ENCODE data around the gene ARL4C. TPM values are rescaled to one million over a fixed set of nuclear protein-coding genes. Genes with fewer than 3 reads are reported as not detected.

ARL4C gene
- total and polyA plus RNA-seq, 4 donors, result 6.8 to 12.5 (median 9.0) TPM

DNA sequence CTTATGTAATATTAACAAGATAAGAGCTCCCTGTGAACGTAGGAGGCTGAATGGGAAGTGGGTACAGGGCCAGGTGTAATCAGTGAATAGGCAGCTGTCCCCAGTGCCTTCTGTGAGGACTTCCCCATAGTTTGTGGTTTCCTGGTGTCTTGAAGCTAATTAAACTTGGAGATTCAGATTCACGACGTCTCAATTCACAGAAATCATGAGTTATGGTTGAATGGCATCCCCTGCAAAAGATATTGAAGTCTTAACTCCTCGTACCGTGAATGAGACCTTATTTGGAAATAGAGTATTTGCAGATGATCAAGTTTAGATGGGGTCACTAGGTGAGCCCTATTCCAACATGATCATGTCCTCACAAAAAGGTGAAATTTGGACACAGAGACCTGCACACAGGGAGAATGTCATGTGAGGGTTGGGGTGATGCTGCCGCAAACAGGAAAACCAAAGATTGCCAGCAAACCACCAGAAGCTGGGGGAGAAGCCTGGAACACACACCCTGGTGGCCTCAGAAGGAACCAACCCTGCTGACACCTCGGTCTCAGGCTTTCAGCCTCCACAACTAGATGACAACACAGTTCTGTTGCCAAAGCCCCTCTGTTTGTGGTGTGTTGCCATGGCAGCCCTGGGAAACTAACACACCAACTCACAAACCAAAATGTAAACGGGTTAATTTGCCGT is 13.2 kb downstream of the ARL4C start:
- Histone ChIP-seq H3K36me3 (ENCODE audit: control insufficient read depth in 1 of 2, insufficient read depth in 2 of 2, low read length in 1 of 2) (no peaks in the 10 kb centered on the region), H3K4me1 (ENCODE audit: control insufficient read depth in 1 of 2, insufficient read depth in 2 of 2, low read length in 2 of 2) (no peaks in the 10 kb centered on the region), H3K9me3 (ENCODE audit: control insufficient read depth, low read length) (peaks cover 4% of the 10 kb centered on the region), H3K27ac (ENCODE audit: low read depth in 1 of 2, low read length in 2 of 2) (no peak overlapping the region), H3K4me3 (ENCODE audit: low read length in 2 of 2) (no peak overlapping the region), H3K27me3 (ENCODE audit: control insufficient read depth in 1 of 2, insufficient read depth in 2 of 2, low read length in 1 of 2) (no peaks in the 10 kb centered on the region)
- DNase-seq (peak in 1 of 2 donors; percentile 65), ATAC-seq (ENCODE audit: low FRiP score) (peak; percentile 33)
- 75% methylated on average over 9 of the region's 9 CpGs for WGBS, 2 donors
- intact Hi-C loops (cut with DNase I), result no loop called here

DNA sequence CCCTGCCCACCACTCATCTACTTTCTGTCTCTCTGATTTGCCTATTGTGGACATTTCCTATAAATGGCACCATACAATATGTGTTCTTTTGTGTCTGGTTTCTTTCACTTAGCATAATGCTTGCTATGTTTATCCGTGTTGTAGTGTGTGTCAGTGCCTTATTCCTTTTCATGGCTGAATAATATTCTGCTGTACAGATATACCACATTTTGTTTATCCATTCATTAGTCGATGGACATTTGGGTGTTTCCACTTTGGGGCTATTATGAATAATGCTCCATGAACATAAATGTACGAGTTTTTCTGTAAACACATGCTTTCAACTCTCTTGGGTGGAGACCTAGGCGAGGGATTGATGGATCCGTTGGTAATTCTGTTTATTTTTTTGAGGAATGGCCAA is 15.6 kb downstream of the ARL4C start:
- Histone ChIP-seq H3K4me3 (ENCODE audit: low read length in 2 of 2) (no peak overlapping the region), H3K27me3 (ENCODE audit: control insufficient read depth in 1 of 2, insufficient read depth in 2 of 2, low read length in 1 of 2) (no peaks in the 10 kb centered on the region), H3K4me1 (ENCODE audit: control insufficient read depth in 1 of 2, insufficient read depth in 2 of 2, low read length in 2 of 2) (no peaks in the 10 kb centered on the region), H3K36me3 (ENCODE audit: control insufficient read depth in 1 of 2, insufficient read depth in 2 of 2, low read length in 1 of 2) (no peaks in the 10 kb centered on the region), H3K27ac (ENCODE audit: low read depth in 1 of 2, low read length in 2 of 2) (no peak overlapping the region), H3K9me3 (ENCODE audit: control insufficient read depth, low read length) (no peaks in the 10 kb centered on the region)
- DNase-seq (no peak), ATAC-seq (ENCODE audit: low FRiP score) (no peak)
- 87 to 92% methylated on average over 5 of the region's 5 CpGs for WGBS, 2 donors
- intact Hi-C loops (cut with DNase I), result no loop called here

- Histone ChIP-seq H3K4me3 (ENCODE audit: low read length in 2 of 2) (no peak overlapping the region), H3K27me3 (ENCODE audit: control insufficient read depth in 1 of 2, insufficient read depth in 2 of 2, low read length in 1 of 2) (no peaks in the 10 kb centered on the region), H3K4me1 (ENCODE audit: control insufficient read depth in 1 of 2, insufficient read depth in 2 of 2, low read length in 2 of 2) (no peaks in the 10 kb centered on the region), H3K27ac (ENCODE audit: low read depth in 1 of 2, low read length in 2 of 2) (no peak overlapping the region), H3K9me3 (ENCODE audit: control insufficient read depth, low read length) (no peaks in the 10 kb centered on the region), H3K36me3 (ENCODE audit: control insufficient read depth in 1 of 2, insufficient read depth in 2 of 2, low read length in 1 of 2) (no peaks in the 10 kb centered on the region)
- DNase-seq, result no peak
- ATAC-seq (ENCODE audit: low FRiP score), result no peak
- 69 to 78% methylated on average over 3 of the region's 3 CpGs for WGBS, 2 donors
- intact Hi-C loops (cut with DNase I), result no loop called here
Observed at GRCh38 chr2:234480337-234480736, 16.5 kb downstream of the ARL4C start.

DNA sequence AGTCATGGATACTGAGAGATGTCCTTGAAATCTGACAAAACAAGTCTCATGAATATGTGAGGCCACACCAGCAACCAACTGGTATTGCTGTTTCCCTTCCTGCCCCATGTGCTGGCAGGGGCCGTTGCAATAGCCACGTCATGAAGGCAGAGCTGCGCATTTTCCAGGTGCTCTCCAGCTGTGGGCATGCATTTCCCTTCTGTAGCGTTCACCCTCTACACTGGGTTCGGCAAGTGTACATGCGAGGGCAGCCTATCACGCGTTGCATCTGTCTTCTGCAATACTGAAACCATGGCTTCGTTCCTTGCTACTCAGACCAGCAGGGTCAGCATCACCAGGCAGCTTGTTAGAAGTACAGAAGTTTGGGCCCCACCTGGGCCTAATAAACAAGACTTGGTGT is 17.4 kb downstream of the ARL4C start:
- intact Hi-C loops (cut with DNase I), result no loop called here
- H3K27ac ChIP-seq (ENCODE audit: low read depth in 1 of 2, low read length in 2 of 2), result no peak overlapping the region
- WGBS, 2 donors, result 88 to 93% methylated on average over 9 of the region's 9 CpGs
- no peak for DNase-seq
- H3K36me3 ChIP-seq (ENCODE audit: control insufficient read depth in 1 of 2, insufficient read depth in 2 of 2, low read length in 1 of 2), result no peaks in the 10 kb centered on the region
- no peak overlapping the region for H3K4me3 ChIP-seq (ENCODE audit: low read length in 2 of 2)
- H3K27me3 ChIP-seq (ENCODE audit: control insufficient read depth in 1 of 2, insufficient read depth in 2 of 2, low read length in 1 of 2), result no peaks in the 10 kb centered on the region
- H3K9me3 ChIP-seq (ENCODE audit: control insufficient read depth, low read length), result no peaks in the 10 kb centered on the region
- no peak for ATAC-seq (ENCODE audit: low FRiP score)
- H3K4me1 ChIP-seq (ENCODE audit: control insufficient read depth in 1 of 2, insufficient read depth in 2 of 2, low read length in 2 of 2), result no peaks in the 10 kb centered on the region

- intact Hi-C loops (cut with DNase I), result no loop called here
- no peak for ATAC-seq (ENCODE audit: low FRiP score)
- H3K36me3 ChIP-seq (ENCODE audit: control insufficient read depth in 1 of 2, insufficient read depth in 2 of 2, low read length in 1 of 2), result no peaks in the 10 kb centered on the region
- H3K9me3 ChIP-seq (ENCODE audit: control insufficient read depth, low read length), result peaks cover 2% of the 10 kb centered on the region
- H3K4me3 ChIP-seq (ENCODE audit: low read length in 2 of 2), result no peak overlapping the region
- no peak for DNase-seq
- no peaks in the 10 kb centered on the region for H3K27me3 ChIP-seq (ENCODE audit: control insufficient read depth in 1 of 2, insufficient read depth in 2 of 2, low read length in 1 of 2)
- no peak overlapping the region for H3K27ac ChIP-seq (ENCODE audit: low read depth in 1 of 2, low read length in 2 of 2)
- WGBS, 2 donors, result 75 to 77% methylated on average over 4 of the region's 4 CpGs
- H3K4me1 ChIP-seq (ENCODE audit: control insufficient read depth in 1 of 2, insufficient read depth in 2 of 2, low read length in 2 of 2), result no peaks in the 10 kb centered on the region
Observed at GRCh38 chr2:234478121-234478858, 18.6 kb downstream of the ARL4C start.

- no peaks in the 10 kb centered on the region for H3K36me3 ChIP-seq (ENCODE audit: control insufficient read depth in 1 of 2, insufficient read depth in 2 of 2, low read length in 1 of 2)
- H3K27ac ChIP-seq (ENCODE audit: low read depth in 1 of 2, low read length in 2 of 2), result no peak overlapping the region
- WGBS, 2 donors, result 82 to 90% methylated on average over 7 of the region's 7 CpGs
- H3K4me3 ChIP-seq (ENCODE audit: low read length in 2 of 2), result no peak overlapping the region
- no peak for DNase-seq
- intact Hi-C loops (cut with DNase I), result no loop called here
- H3K9me3 ChIP-seq (ENCODE audit: control insufficient read depth, low read length), result peaks cover 2% of the 10 kb centered on the region
- H3K27me3 ChIP-seq (ENCODE audit: control insufficient read depth in 1 of 2, insufficient read depth in 2 of 2, low read length in 1 of 2), result no peaks in the 10 kb centered on the region
- no peak for ATAC-seq (ENCODE audit: low FRiP score)
- H3K4me1 ChIP-seq (ENCODE audit: control insufficient read depth in 1 of 2, insufficient read depth in 2 of 2, low read length in 2 of 2), result no peaks in the 10 kb centered on the region
Observed at GRCh38 chr2:234476766-234477165, 20.1 kb downstream of the ARL4C start.

- Histone ChIP-seq H3K4me1 (ENCODE audit: control insufficient read depth in 1 of 2, insufficient read depth in 2 of 2, low read length in 2 of 2) (no peaks in the 10 kb centered on the region), H3K27me3 (ENCODE audit: control insufficient read depth in 1 of 2, insufficient read depth in 2 of 2, low read length in 1 of 2) (no peaks in the 10 kb centered on the region), H3K4me3 (ENCODE audit: low read length in 2 of 2) (no peak overlapping the region), H3K36me3 (ENCODE audit: control insufficient read depth in 1 of 2, insufficient read depth in 2 of 2, low read length in 1 of 2) (no peaks in the 10 kb centered on the region), H3K27ac (ENCODE audit: low read depth in 1 of 2, low read length in 2 of 2) (no peak overlapping the region), H3K9me3 (ENCODE audit: control insufficient read depth, low read length) (peaks cover 2% of the 10 kb centered on the region)
- ATAC-seq (ENCODE audit: low FRiP score) (no peak), DNase-seq (no peak)
- 92 to 95% methylated on average over 3 of the region's 3 CpGs for WGBS, 2 donors
- intact Hi-C loops (cut with DNase I), result no loop called here
Observed at GRCh38 chr2:234474654-234475053, 22.2 kb downstream of the ARL4C start.

GRCh38 chr2:234472155-234472554 is 24.7 kb downstream of the ARL4C start:
- Histone ChIP-seq H3K4me3 (ENCODE audit: low read length in 2 of 2) (no peak overlapping the region), H3K27ac (ENCODE audit: low read depth in 1 of 2, low read length in 2 of 2) (no peak overlapping the region), H3K36me3 (ENCODE audit: control insufficient read depth in 1 of 2, insufficient read depth in 2 of 2, low read length in 1 of 2) (no peaks in the 10 kb centered on the region), H3K4me1 (ENCODE audit: control insufficient read depth in 1 of 2, insufficient read depth in 2 of 2, low read length in 2 of 2) (no peaks in the 10 kb centered on the region), H3K27me3 (ENCODE audit: control insufficient read depth in 1 of 2, insufficient read depth in 2 of 2, low read length in 1 of 2) (no peaks in the 10 kb centered on the region), H3K9me3 (ENCODE audit: control insufficient read depth, low read length) (peaks cover 2% of the 10 kb centered on the region)
- intact Hi-C loops (cut with DNase I), result no loop called here
- ATAC-seq (ENCODE audit: low FRiP score), result no peak
- DNase-seq, result no peak

DNA sequence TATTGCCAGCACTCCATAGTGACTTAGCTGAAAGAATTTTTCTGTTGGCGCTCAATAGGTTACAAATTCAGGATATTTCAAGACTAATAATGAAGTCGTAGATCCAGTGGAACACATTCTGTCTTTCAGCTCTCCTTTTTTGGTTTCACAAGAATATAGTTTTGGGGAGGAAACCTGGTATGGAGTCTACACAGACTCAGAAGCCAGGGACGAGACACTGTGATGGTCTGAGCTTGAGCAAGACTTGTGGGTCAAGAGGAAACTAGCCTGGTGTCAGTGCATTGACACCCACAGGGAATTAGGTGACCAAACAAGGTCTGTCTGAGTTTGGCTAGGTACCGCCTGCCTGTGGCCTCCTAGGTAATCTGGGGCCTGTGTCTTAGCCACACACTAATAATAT is 26.9 kb downstream of the ARL4C start:
- H3K27me3 ChIP-seq (ENCODE audit: control insufficient read depth in 1 of 2, insufficient read depth in 2 of 2, low read length in 1 of 2), result no peaks in the 10 kb centered on the region
- no peak overlapping the region for H3K27ac ChIP-seq (ENCODE audit: low read depth in 1 of 2, low read length in 2 of 2)
- peaks cover 2% of the 10 kb centered on the region for H3K9me3 ChIP-seq (ENCODE audit: control insufficient read depth, low read length)
- ATAC-seq (ENCODE audit: low FRiP score) (no peak), DNase-seq (no peak)
- H3K4me1 ChIP-seq (ENCODE audit: control insufficient read depth in 1 of 2, insufficient read depth in 2 of 2, low read length in 2 of 2), result no peaks in the 10 kb centered on the region
- 63 to 92% methylated on average over 4 of the region's 4 CpGs for WGBS, 2 donors
- H3K36me3 ChIP-seq (ENCODE audit: control insufficient read depth in 1 of 2, insufficient read depth in 2 of 2, low read length in 1 of 2), result no peaks in the 10 kb centered on the region
- no peak overlapping the region for H3K4me3 ChIP-seq (ENCODE audit: low read length in 2 of 2)
- intact Hi-C loops (cut with DNase I), result no loop called here
